Esophagus muscularis mucosa (tissue), 4 donors: ENCODE data around the gene CHST15. TPM values are rescaled to one million over a fixed set of nuclear protein-coding genes. Genes with fewer than 3 reads are reported as not detected.
A peak's percentile ranks its signal among the peaks of the same experiment; 100 is the strongest.

Experiments used
- DNase-seq: peaks from one replicate; pipeline ENCODE4 v3.0.0-alpha.2; 2017; ENCODE audit errors: extremely low spot score
- H3K27ac ChIP-seq, 4 donors: fragments of 200-600 bp; sonication (generic); replicated peaks in 1 of 4; 1 replicate in 3 of 4; 2 replicates in 1 of 4; pipeline ENCODE4 v1.5.1; 2016 to 2019; ENCODE audit warnings: mild to moderate bottlenecking in 1 of 4
- H3K27me3 ChIP-seq, 4 donors: fragments of 200-600 bp; sonication (generic); one replicate each; pipeline versions ENCODE4 v1.5.1 to v1.6.0; 2016 to 2019
- H3K36me3 ChIP-seq, 4 donors: fragments of 200-600 bp; sonication (generic); one replicate each; pipeline ENCODE4 v1.5.1; 2016 to 2019
- H3K4me1 ChIP-seq, 4 donors: fragments of 200-600 bp; sonication (generic); one replicate each; pipeline ENCODE4 v1.5.1; 2016 to 2019
- H3K4me3 ChIP-seq, 4 donors: fragments of 200-600 bp; sonication (generic); 1 replicate in 2 of 4; 2 replicates in 2 of 4; pipeline ENCODE4 v1.5.1; 2016 to 2019; ENCODE audit warnings: mild to moderate bottlenecking in 4 of 4, moderate library complexity in 1 of 4
- H3K9me3 ChIP-seq, 4 donors: fragments of 200-600 bp; sonication (generic); 1 replicate in 3 of 4; 2 replicates in 1 of 4; pipeline ENCODE4 v1.5.1; 2016 to 2019
- EP300 ChIP-seq: sonication (generic); formaldehyde crosslinking; IDR thresholded peaks from one replicate; pipeline ENCODE4 v1.6.1; 2017; ENCODE audit warnings: antibody characterized with exemption
- POLR2A ChIP-seq: fragments of 450-650 bp; IDR thresholded peaks from one replicate; pipeline ENCODE4 v1.6.1; 2017; ENCODE audit warnings: antibody characterized with exemption, moderate library complexity, mild to moderate bottlenecking, low read depth
- POLR2AphosphoS5 ChIP-seq, 2 donors: sonication (generic); formaldehyde crosslinking; IDR thresholded peaks; one replicate each; pipeline ENCODE4 v1.6.1; 2017; ENCODE audit warnings: antibody characterized with exemption in 2 of 2
- WGBS: methylation state at CpG from one replicate; pipeline ENCODE4 v1.1.5; 2018; 5-methylcytosine and 5-hydroxymethylcytosine counted together
- intact Hi-C: fragments of 100-400 bp; cut with DNase I; formaldehyde crosslinking; loops from one replicate; pipeline ENCODE4 v1.15.1; 2023
- total RNA-seq, 4 donors: library from RNA; depleted of rRNA; stranded (reverse); fragments of >200 nt; gene quantifications; one replicate each; pipeline versions ENCODE4 v1.1.0 to v1.2.1, GENCODE V29; 2016
- TF ChIP-seq, protein P1 (sequence below), 3 experiments: fragments of 200-600 bp in 2 of 3; fragments of 450-650 bp in 1 of 3; sonication (generic) in 2 of 3; IDR thresholded peaks; one replicate each; pipeline ENCODE4 v1.5.1; 2017 to 2019; ENCODE audit warnings: antibody characterized with exemption in 3 of 3, mild to moderate bottlenecking in 2 of 3, moderate library complexity in 1 of 3

The CHST15 gene
- total RNA-seq, 4 donors from 2014 or later: 48.2 to 76.1 (median 62.5) TPM

DNA sequence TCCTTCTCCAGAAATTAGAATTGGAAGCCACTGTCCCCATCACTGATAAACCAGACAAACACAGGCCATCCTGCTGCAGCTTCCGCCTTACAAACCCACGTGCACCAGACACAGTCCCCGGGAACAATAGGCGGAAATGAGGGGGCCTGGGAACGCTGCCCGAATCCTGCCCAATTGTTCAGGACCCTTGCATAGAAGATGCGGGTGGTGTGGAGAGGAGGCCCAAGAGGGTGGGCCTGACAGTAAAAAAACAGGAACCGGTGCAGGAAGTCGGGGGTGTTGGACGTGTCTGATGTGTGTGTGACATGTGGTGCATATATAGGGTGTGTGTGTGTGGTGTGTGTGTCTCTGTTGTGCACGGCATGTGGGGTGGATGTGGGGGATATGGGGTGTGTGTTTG is 26.5 kb upstream of the CHST15 start:
- Histone ChIP-seq H3K9me3 (no peaks in the 10 kb centered on the region), H3K4me1 (peaks cover 11 to 23% (median 18%) of the 10 kb centered on the region in 4 donors), H3K4me3 (no peak overlapping the region), H3K36me3 (no peaks in the 10 kb centered on the region), H3K27ac (peak overlapping the region in 1 of 4 donors; percentile 62), H3K27me3 (no peaks in the 10 kb centered on the region)
- DNase-seq: no peak
- WGBS: 69% methylated on average over 11 of the region's 11 CpGs
- TF ChIP-seq EP300 (no peak), POLR2AphosphoS5 (IDR thresholded peaks at IDR 0.05) (peak in 1 of 2 donors; percentile 29), POLR2A (no peak)
- intact Hi-C loops: no loop called here

DNA sequence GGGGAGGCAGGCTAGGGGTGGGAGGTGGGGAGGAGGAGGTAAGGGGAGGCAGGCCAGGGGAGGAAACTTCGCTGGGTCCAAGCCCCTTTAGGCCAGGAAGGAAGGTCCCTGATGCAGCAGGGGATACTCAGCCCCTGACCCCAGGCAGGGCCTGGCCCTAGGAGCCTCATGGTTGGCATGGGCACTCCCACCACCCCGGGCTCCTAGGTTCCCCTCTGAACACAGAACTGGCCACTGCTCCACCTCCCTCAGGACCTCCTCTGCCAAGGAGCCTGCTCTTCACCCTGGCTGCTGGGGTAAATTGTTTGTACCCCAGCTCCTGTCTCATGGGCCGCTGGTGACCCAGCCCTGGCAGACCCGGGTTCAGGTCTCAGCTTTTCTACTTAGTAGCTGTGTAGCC is 25.8 kb upstream of the CHST15 start:
- whole genome bisulfite sequencing: no CpG with 5 or more reads among the region's 4 CpGs
- DNase-seq: no peak
- H3K27me3 ChIP-seq: no peaks in the 10 kb centered on the region
- TF ChIP-seq EP300: no peak
- no peak for TF ChIP-seq POLR2A
- no peak for TF ChIP-seq POLR2AphosphoS5 (IDR thresholded peaks at IDR 0.05)
- TF ChIP-seq, protein P1, sequence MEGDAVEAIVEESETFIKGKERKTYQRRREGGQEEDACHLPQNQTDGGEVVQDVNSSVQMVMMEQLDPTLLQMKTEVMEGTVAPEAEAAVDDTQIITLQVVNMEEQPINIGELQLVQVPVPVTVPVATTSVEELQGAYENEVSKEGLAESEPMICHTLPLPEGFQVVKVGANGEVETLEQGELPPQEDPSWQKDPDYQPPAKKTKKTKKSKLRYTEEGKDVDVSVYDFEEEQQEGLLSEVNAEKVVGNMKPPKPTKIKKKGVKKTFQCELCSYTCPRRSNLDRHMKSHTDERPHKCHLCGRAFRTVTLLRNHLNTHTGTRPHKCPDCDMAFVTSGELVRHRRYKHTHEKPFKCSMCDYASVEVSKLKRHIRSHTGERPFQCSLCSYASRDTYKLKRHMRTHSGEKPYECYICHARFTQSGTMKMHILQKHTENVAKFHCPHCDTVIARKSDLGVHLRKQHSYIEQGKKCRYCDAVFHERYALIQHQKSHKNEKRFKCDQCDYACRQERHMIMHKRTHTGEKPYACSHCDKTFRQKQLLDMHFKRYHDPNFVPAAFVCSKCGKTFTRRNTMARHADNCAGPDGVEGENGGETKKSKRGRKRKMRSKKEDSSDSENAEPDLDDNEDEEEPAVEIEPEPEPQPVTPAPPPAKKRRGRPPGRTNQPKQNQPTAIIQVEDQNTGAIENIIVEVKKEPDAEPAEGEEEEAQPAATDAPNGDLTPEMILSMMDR (IDR thresholded peaks at IDR 0.05): no peak
- H3K9me3 ChIP-seq: no peaks in the 10 kb centered on the region
- H3K4me3 ChIP-seq: no peak overlapping the region
- H3K27ac ChIP-seq: peak overlapping the region in 3 of 4 donors; percentile 1 to 62 (median 52)
- H3K4me1 ChIP-seq: peaks cover 11 to 23% (median 18%) of the 10 kb centered on the region in 4 donors
- H3K36me3 ChIP-seq: no peaks in the 10 kb centered on the region
- intact Hi-C loops: no loop called here

DNA sequence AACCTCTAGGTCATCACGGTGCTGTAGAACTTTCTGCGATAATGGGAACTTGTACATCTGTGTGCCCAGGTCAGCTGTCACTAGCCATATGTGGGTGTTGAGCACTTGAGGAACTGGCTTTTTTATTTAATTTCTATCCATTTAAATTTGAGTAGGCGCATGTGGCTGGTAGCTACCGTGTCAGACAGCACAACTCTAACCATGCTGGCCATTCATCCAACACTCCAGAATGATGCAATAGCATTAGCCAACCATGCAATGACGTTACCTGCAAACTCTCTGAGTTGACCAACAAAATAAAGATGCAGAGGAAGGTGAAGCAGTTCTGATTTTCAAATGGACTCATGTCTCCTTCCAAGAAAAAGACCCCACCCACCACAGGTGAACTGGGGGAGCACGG is 24.4 kb upstream of the CHST15 start:
- Histone ChIP-seq H3K4me3 (no peak overlapping the region), H3K36me3 (no peaks in the 10 kb centered on the region), H3K27ac (no peak overlapping the region), H3K27me3 (no peaks in the 10 kb centered on the region), H3K4me1 (peaks cover 11 to 18% (median 16%) of the 10 kb centered on the region in 4 donors), H3K9me3 (no peaks in the 10 kb centered on the region)
- intact Hi-C loops: no loop called here
- 87% methylated on average over 6 of the region's 6 CpGs for WGBS
- TF ChIP-seq POLR2AphosphoS5 (IDR thresholded peaks at IDR 0.05) (no peak), POLR2A (no peak), EP300 (no peak)
- no peak for DNase-seq

DNA sequence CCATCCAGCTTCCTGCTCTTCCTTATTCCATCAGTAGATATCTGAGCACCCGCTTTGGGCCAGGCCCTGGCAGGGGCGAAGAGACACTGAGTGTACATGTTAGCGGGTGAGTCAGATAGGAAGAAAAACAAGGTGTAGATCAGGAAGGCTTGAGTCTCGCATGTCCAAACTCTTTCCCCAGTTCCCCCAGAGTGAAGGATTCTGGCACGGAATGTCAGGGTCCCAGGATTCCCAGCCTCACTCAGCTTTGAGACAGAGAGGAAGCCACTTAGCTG is 24.1 kb upstream of the CHST15 start:
- no peak overlapping the region for H3K27ac ChIP-seq
- intact Hi-C loops: no loop called here
- 92% methylated on average over 5 of the region's 5 CpGs for WGBS
- no peaks in the 10 kb centered on the region for H3K36me3 ChIP-seq
- H3K9me3 ChIP-seq: no peaks in the 10 kb centered on the region
- H3K27me3 ChIP-seq: no peaks in the 10 kb centered on the region
- DNase-seq: no peak
- H3K4me3 ChIP-seq: no peak overlapping the region
- H3K4me1 ChIP-seq: peaks cover 11 to 18% (median 16%) of the 10 kb centered on the region in 4 donors
- TF ChIP-seq, protein P1 (IDR thresholded peaks at IDR 0.05): no peak
- TF ChIP-seq POLR2A: no peak
- TF ChIP-seq POLR2AphosphoS5 (IDR thresholded peaks at IDR 0.05): no peak
- TF ChIP-seq EP300: no peak

DNA sequence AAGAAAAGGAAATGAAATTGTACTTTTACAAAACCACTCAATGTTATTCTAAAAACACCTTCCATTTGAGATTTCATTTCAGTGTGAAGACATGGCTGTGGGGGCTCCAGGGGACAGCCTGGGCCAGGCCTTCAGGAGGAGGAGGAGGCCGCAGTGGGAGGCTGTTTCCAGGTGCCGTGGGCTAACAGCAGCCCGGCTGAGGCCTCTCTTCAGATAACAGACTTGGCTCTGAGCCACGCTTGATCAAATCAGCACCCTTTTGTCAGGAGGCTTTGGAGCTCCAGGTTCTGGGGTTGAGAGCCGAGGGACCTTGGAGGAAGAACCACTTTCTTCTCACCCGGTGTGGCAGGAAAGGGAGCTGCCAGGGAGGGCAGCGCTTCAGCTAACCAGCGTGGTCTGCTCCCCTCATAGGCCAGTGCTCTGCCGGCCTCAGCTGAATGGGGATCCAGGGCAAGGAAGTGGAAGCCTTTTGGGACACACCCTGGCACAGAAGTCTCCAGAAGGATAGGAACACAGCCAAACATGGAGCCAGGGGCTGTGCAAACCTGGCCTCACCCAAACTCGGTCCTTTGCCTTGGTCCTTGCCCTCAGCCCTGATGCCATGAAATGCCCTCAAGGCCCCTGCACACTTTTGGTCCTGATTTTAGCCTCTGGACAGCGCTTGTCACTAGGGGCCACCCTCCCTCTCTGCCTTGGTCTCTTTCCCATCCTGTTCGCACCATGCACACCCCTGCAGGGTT is 23.5 kb upstream of the CHST15 start:
- Histone ChIP-seq H3K4me3 (no peak overlapping the region), H3K36me3 (no peaks in the 10 kb centered on the region), H3K27me3 (no peaks in the 10 kb centered on the region), H3K27ac (no peak overlapping the region), H3K4me1 (peaks cover 11 to 18% (median 16%) of the 10 kb centered on the region in 4 donors), H3K9me3 (no peaks in the 10 kb centered on the region)
- intact Hi-C loops: no loop called here
- no peak for DNase-seq
- TF ChIP-seq POLR2AphosphoS5 (IDR thresholded peaks at IDR 0.05): no peak
- no peak for TF ChIP-seq POLR2A
- TF ChIP-seq, protein P1 (IDR thresholded peaks at IDR 0.05): no peak
- TF ChIP-seq EP300: no peak
- 90% methylated on average over 11 of the region's 12 CpGs for WGBS

DNA sequence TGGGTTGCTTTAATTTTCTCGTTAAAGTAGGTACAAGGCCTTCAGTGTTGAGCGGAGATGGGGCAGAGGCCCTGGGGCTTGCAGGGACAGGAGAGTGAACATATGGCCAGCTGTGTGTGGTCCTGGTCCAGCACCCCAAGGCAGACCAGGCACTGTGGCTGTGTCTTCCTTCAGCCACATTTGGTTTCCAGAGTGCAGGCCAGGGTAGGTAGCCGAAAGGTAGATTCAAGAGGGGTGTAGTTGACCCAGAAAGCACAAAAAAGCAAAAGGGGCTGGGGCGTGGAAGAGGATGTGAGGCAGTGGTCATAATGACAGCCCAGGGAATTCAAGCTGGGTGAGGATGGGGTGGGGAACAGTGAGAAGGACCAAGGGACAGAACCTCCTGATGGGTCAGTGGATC is 21.3 kb upstream of the CHST15 start:
- intact Hi-C loops: no loop called here
- no peak for DNase-seq
- no peaks in the 10 kb centered on the region for H3K27me3 ChIP-seq
- peaks cover 11 to 18% (median 15%) of the 10 kb centered on the region in 4 donors for H3K4me1 ChIP-seq
- no peaks in the 10 kb centered on the region for H3K9me3 ChIP-seq
- no peak overlapping the region for H3K27ac ChIP-seq
- TF ChIP-seq, protein P1 (IDR thresholded peaks at IDR 0.05): no peak
- TF ChIP-seq POLR2A (no peak), EP300 (no peak), POLR2AphosphoS5 (IDR thresholded peaks at IDR 0.05) (no peak)
- no peaks in the 10 kb centered on the region for H3K36me3 ChIP-seq
- WGBS: 95% methylated on average over 4 of the region's 4 CpGs
- H3K4me3 ChIP-seq: no peak overlapping the region
